ENCODE data around the gene SORCS2. TPM values are rescaled to one million over a fixed set of nuclear protein-coding genes. Genes with fewer than 3 reads are reported as not detected.
"Not testable (repeated sequence)": the region's sequence is repeated elsewhere in the genome, so short reads cannot be mapped to it uniquely, and the experiment has no call there.

SORCS2 gene
- total RNA-seq, 2 donors from 2014 or later: 1.0 to 4.4 TPM

- no peaks in the 10 kb centered on the region for H3K36me3 ChIP-seq
- no peaks in the 10 kb centered on the region for H3K9me3 ChIP-seq
- TF ChIP-seq, protein P1, sequence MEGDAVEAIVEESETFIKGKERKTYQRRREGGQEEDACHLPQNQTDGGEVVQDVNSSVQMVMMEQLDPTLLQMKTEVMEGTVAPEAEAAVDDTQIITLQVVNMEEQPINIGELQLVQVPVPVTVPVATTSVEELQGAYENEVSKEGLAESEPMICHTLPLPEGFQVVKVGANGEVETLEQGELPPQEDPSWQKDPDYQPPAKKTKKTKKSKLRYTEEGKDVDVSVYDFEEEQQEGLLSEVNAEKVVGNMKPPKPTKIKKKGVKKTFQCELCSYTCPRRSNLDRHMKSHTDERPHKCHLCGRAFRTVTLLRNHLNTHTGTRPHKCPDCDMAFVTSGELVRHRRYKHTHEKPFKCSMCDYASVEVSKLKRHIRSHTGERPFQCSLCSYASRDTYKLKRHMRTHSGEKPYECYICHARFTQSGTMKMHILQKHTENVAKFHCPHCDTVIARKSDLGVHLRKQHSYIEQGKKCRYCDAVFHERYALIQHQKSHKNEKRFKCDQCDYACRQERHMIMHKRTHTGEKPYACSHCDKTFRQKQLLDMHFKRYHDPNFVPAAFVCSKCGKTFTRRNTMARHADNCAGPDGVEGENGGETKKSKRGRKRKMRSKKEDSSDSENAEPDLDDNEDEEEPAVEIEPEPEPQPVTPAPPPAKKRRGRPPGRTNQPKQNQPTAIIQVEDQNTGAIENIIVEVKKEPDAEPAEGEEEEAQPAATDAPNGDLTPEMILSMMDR (IDR thresholded peaks at IDR 0.05): no peak
- TF ChIP-seq POLR2AphosphoS5 (IDR thresholded peaks at IDR 0.05): peak; percentile 27
- 25% methylated on average over 11 of the region's 11 CpGs for WGBS
- peaks cover 7% of the 10 kb centered on the region for H3K27me3 ChIP-seq (replicated peaks; ENCODE audit: insufficient read depth)
- H3K4me1 ChIP-seq (replicated peaks): peaks cover 10% of the 10 kb centered on the region
- intact Hi-C loops (cut with DNase I): no loop called here
- no peak overlapping the region for H3K4me3 ChIP-seq
- H3K27ac ChIP-seq: no peak overlapping the region
- peak; percentile 19 for DNase-seq (ENCODE audit: low spot score)
Measured at GRCh38 chr4:7595934-7596461, 403.7 kb downstream of the SORCS2 start.

DNA sequence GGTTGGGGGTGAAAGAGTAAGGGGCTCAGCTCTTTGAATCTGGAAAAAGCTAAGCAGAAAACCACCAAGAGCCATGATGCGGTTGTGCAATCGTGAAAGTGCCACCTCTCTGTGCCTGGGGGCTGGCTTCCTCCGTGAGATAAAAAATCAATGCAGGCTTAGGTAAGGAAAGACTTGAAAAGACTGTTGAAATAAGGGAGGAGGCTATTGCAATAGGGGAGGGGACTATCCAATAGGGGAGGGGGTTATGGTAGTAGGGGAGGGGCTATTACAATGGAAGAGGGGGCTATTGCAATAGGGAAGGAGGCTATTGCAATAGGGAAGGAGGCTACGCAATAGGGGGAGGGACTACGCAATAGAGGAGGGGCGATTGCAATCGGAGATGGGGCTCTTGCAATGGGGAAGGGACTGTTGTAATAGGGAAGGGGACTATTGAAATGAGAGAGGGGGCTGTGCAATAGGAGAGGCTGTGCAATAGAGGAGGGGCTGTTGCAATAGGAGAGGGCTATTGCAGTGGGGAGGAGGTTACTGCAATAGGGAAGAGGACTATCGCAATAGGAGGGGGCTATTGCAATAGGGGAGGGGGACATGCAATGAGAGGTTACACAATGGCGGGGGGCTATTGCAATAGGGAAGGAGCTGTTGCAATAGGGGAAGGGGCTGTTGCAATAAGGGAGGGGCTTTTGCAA is 404.7 kb downstream of the SORCS2 start:
- no peak for DNase-seq (ENCODE audit: low spot score)
- no peaks in the 10 kb centered on the region for H3K36me3 ChIP-seq
- peaks cover 10% of the 10 kb centered on the region for H3K4me1 ChIP-seq (replicated peaks)
- WGBS: 78% methylated on average over 9 of the region's 9 CpGs
- intact Hi-C loops (cut with DNase I): no loop called here
- H3K4me3 ChIP-seq: no peak overlapping the region
- TF ChIP-seq POLR2AphosphoS5 (IDR thresholded peaks at IDR 0.05) (no peak), POLR2A (IDR thresholded peaks at IDR 0.05) (no peak)
- TF ChIP-seq, protein P1 (IDR thresholded peaks at IDR 0.05): no peak
- no peak overlapping the region for H3K27ac ChIP-seq
- no peaks in the 10 kb centered on the region for H3K9me3 ChIP-seq
- peaks cover 7% of the 10 kb centered on the region for H3K27me3 ChIP-seq (replicated peaks; ENCODE audit: insufficient read depth)

DNA sequence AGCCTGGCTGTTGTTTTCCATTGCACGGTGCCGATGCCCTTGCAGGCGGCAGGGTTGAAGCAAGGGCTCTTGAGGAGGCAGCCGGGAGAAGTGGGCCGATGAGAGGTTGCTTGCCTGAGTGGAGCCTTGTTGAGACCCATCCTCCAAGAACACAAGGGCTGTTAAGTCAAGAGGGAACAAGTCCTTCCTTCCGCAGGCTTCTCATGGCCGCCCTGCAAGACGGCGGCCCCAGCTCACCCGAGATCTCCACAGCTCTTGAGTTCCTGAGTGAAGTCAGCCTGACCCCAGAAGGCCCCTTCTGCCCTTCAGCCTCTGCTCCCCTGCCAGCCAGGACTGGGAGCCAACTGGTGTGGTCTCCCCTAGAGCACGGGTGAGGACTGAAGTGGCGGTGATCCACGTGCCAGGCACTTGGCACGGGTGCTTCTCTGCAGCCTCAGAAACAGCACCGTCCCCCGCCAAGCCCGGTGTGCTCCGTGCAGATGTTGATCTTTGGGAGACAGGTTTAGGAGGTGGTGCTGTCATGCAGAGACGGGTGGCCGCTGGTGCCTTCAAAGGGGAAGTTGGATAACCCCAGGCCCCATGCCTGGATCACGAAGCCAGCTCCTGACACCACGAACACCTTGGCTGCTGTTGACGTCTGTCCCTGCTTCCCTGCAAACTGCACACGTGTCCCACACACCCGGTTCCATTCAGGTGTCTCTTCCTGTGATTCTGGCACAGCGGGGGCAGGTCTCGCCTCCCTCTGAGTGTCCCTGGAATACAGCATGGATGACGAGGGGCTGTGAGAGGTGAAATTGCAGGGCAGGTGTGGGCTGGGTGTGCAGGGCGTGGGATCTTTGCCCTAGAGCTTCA is 406.8 kb downstream of the SORCS2 start:
- Histone ChIP-seq H3K36me3 (no peaks in the 10 kb centered on the region), H3K9me3 (no peaks in the 10 kb centered on the region), H3K27ac (no peak overlapping the region), H3K4me1 (replicated peaks) (peaks cover 10% of the 10 kb centered on the region), H3K4me3 (no peak overlapping the region), H3K27me3 (replicated peaks; ENCODE audit: insufficient read depth) (peaks cover 4% of the 10 kb centered on the region)
- TF ChIP-seq, protein P1 (IDR thresholded peaks at IDR 0.05): no peak
- TF ChIP-seq POLR2A (IDR thresholded peaks at IDR 0.05): no peak
- no peak for TF ChIP-seq POLR2AphosphoS5 (IDR thresholded peaks at IDR 0.05)
- DNase-seq (ENCODE audit: low spot score): no peak
- WGBS: 74% methylated on average over 29 of the region's 29 CpGs
- intact Hi-C loops (cut with DNase I): no loop called here

- H3K4me3 ChIP-seq: no peak overlapping the region
- no peaks in the 10 kb centered on the region for H3K27me3 ChIP-seq (replicated peaks; ENCODE audit: insufficient read depth)
- TF ChIP-seq POLR2AphosphoS5 (IDR thresholded peaks at IDR 0.05): no peak
- TF ChIP-seq, protein P1 (IDR thresholded peaks at IDR 0.05): no peak
- no peak for TF ChIP-seq POLR2A (IDR thresholded peaks at IDR 0.05)
- no peaks in the 10 kb centered on the region for H3K36me3 ChIP-seq
- intact Hi-C loops (cut with DNase I): no loop called here
- WGBS: 77% methylated on average over 17 of the region's 17 CpGs
- H3K4me1 ChIP-seq (replicated peaks): peaks cover 10% of the 10 kb centered on the region
- no peak overlapping the region for H3K27ac ChIP-seq
- DNase-seq (ENCODE audit: low spot score): no peak
- no peaks in the 10 kb centered on the region for H3K9me3 ChIP-seq
Measured at GRCh38 chr4:7600247-7600646, 407.9 kb downstream of the SORCS2 start.

DNA sequence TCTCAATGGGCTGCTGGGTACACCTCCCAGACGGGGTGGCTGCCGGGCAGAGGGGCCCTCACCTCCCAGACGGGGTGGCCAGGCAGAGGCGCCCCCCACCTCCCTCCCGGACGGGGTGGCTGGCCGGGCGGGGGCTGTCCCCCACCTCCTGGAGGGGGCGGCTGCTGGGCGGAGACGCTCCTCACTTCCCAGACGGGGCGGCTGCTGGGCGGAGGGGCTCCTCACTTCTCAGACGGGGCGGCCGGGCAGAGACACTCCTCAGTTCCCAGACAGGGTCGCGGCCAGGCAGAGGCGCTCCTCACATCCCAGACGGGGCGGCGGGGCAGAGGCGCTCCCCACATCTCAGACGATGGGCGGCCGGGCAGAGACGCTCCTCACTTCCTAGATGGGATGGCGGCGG is 409.8 kb downstream of the SORCS2 start:
- not testable (repeated sequence) for H3K4me3 ChIP-seq
- WGBS: 100% methylated on average over 9 of the region's 30 CpGs

More for the DNA sequence above, 409.8 kb downstream of the SORCS2 start:
- H3K27me3 ChIP-seq (replicated peaks; ENCODE audit: insufficient read depth); DNase-seq (ENCODE audit: low spot score); H3K4me1 ChIP-seq (replicated peaks); H3K36me3 ChIP-seq; H3K27ac ChIP-seq; H3K9me3 ChIP-seq; intact Hi-C loops (cut with DNase I): not testable (repeated sequence)

Data from prostate gland (tissue), 2 donors.